Activated naive CD8-positive, alpha-beta T cell treated with anti-CD3 and anti-CD28 coated beads for 36 hours (primary cell): Measurements from ENCODE around the gene CDON. TPM values are rescaled to one million over a fixed set of nuclear protein-coding genes. Genes with fewer than 3 reads are reported as not detected.
"Not testable (repeated sequence)": the region's sequence is repeated elsewhere in the genome, so short reads cannot be mapped to it uniquely, and the experiment has no call there.

ENCODE experiments used
- DNase-seq: peaks from one replicate; pipeline ENCODE4 v3.0.0; 2021
- H3K27ac Mint-ChIP-seq: one replicate; pipeline ENCODE4 v1.8.0; 2022; ENCODE audit warnings: mild to moderate bottlenecking, moderate library complexity, mixed read lengths
- H3K27me3 Mint-ChIP-seq: one replicate; pipeline ENCODE4 v1.8.0; 2022; ENCODE audit warnings: mild to moderate bottlenecking, mixed read lengths
- H3K36me3 Mint-ChIP-seq: one replicate; pipeline ENCODE4 v1.8.0; 2021; ENCODE audit warnings: mild to moderate bottlenecking, mixed read lengths
- H3K4me1 Mint-ChIP-seq: one replicate; pipeline ENCODE4 v1.8.0; 2021; ENCODE audit warnings: mixed read lengths
- H3K4me3 Mint-ChIP-seq: one replicate; pipeline ENCODE4 v1.8.0; 2022; ENCODE audit warnings: mild to moderate bottlenecking, moderate library complexity, mixed read lengths
- H3K9me3 Mint-ChIP-seq: one replicate; pipeline ENCODE4 v1.8.0; 2022; ENCODE audit warnings: mixed read lengths
- total RNA-seq, 2 experiments: library from RNA; stranded (reverse); gene quantifications; one replicate each; pipeline ENCODE4 v1.2.3, GENCODE V29; 2021

Gene CDON
- total RNA-seq, 2 experiments from 2014 or later, result 2.0 to 2.6 TPM

GRCh38 chr11:125999234-125999880 lies 63.3 kb downstream of the CDON start:
- no peak overlapping the region for H3K4me3 Mint-ChIP-seq
- no peaks in the 10 kb centered on the region for H3K27me3 Mint-ChIP-seq
- H3K27ac Mint-ChIP-seq, result no peak overlapping the region
- DNase-seq, result no peak
- H3K9me3 Mint-ChIP-seq, result no peaks in the 10 kb centered on the region
- H3K36me3 Mint-ChIP-seq, result peaks cover 3% of the 10 kb centered on the region
- H3K4me1 Mint-ChIP-seq, result peaks cover 2% of the 10 kb centered on the region

GRCh38 chr11:125998267-125998666 lies 64.4 kb downstream of the CDON start:
- H3K27me3 Mint-ChIP-seq, result no peaks in the 10 kb centered on the region
- no peaks in the 10 kb centered on the region for H3K9me3 Mint-ChIP-seq
- no peak for DNase-seq
- no peak overlapping the region for H3K4me3 Mint-ChIP-seq
- H3K27ac Mint-ChIP-seq, result no peak overlapping the region
- H3K4me1 Mint-ChIP-seq, result peaks cover 2% of the 10 kb centered on the region
- peaks cover 3% of the 10 kb centered on the region for H3K36me3 Mint-ChIP-seq

- Mint-ChIP-seq H3K4me1 (peaks cover 2% of the 10 kb centered on the region), H3K36me3 (no peaks in the 10 kb centered on the region), H3K27ac (no peak overlapping the region), H3K9me3 (no peaks in the 10 kb centered on the region), H3K27me3 (no peaks in the 10 kb centered on the region), H3K4me3 (no peak overlapping the region)
- DNase-seq, result peak; percentile 13
Observed at GRCh38 chr11:125995313-125995712, 67.4 kb downstream of the CDON start.

GRCh38 chr11:125994509-125994908 lies 68.2 kb downstream of the CDON start:
- no peaks in the 10 kb centered on the region for H3K9me3 Mint-ChIP-seq
- H3K36me3 Mint-ChIP-seq, result no peaks in the 10 kb centered on the region
- H3K4me1 Mint-ChIP-seq, result peaks cover 4% of the 10 kb centered on the region
- H3K4me3 Mint-ChIP-seq, result no peak overlapping the region
- no peaks in the 10 kb centered on the region for H3K27me3 Mint-ChIP-seq
- H3K27ac Mint-ChIP-seq, result no peak overlapping the region
- DNase-seq, result no peak

- no peaks in the 10 kb centered on the region for H3K36me3 Mint-ChIP-seq
- H3K4me1 Mint-ChIP-seq, result peaks cover 4% of the 10 kb centered on the region
- no peak overlapping the region for H3K27ac Mint-ChIP-seq
- no peaks in the 10 kb centered on the region for H3K9me3 Mint-ChIP-seq
- H3K27me3 Mint-ChIP-seq, result no peaks in the 10 kb centered on the region
- DNase-seq, result no peak
- H3K4me3 Mint-ChIP-seq, result no peak overlapping the region
Observed at GRCh38 chr11:125992893-125993292, 69.8 kb downstream of the CDON start.

GRCh38 chr11:125990244-125990643 lies 72.4 kb downstream of the CDON start:
- no peak overlapping the region for H3K4me3 Mint-ChIP-seq
- H3K36me3 Mint-ChIP-seq, result no peaks in the 10 kb centered on the region

GRCh38 chr11:125987066-125987641 lies 75.5 kb downstream of the CDON start:
- Mint-ChIP-seq H3K4me3 (no peak overlapping the region), H3K36me3 (no peaks in the 10 kb centered on the region)

More at GRCh38 chr11:125990244-125990643, 72.4 kb downstream of the CDON start:
- no peak for DNase-seq
- Mint-ChIP-seq H3K27ac (no peak overlapping the region), H3K9me3 (peaks cover 1% of the 10 kb centered on the region), H3K4me1 (peaks cover 2% of the 10 kb centered on the region), H3K27me3 (no peaks in the 10 kb centered on the region)

GRCh38 chr11:125985956-125986355 lies 76.7 kb downstream of the CDON start:
- not testable (repeated sequence) for H3K36me3 Mint-ChIP-seq, H3K4me3 Mint-ChIP-seq, DNase-seq, H3K9me3 Mint-ChIP-seq, H3K4me1 Mint-ChIP-seq, H3K27ac Mint-ChIP-seq, H3K27me3 Mint-ChIP-seq

More at GRCh38 chr11:125987066-125987641, 75.5 kb downstream of the CDON start:
- no peak overlapping the region for H3K27ac Mint-ChIP-seq
- peaks cover 1% of the 10 kb centered on the region for H3K9me3 Mint-ChIP-seq
- H3K4me1 Mint-ChIP-seq, result peaks cover 2% of the 10 kb centered on the region
- no peak for DNase-seq
- no peaks in the 10 kb centered on the region for H3K27me3 Mint-ChIP-seq

- DNase-seq, result no peak
- Mint-ChIP-seq H3K27me3 (no peaks in the 10 kb centered on the region), H3K4me1 (no peaks in the 10 kb centered on the region), H3K4me3 (no peak overlapping the region), H3K27ac (no peak overlapping the region), H3K36me3 (no peaks in the 10 kb centered on the region), H3K9me3 (peaks cover 1% of the 10 kb centered on the region)
Observed at GRCh38 chr11:125982348-125982730, 80.3 kb downstream of the CDON start.

GRCh38 chr11:125980436-125980835 lies 82.2 kb downstream of the CDON start:
- no peak overlapping the region for H3K27ac Mint-ChIP-seq
- no peaks in the 10 kb centered on the region for H3K36me3 Mint-ChIP-seq
- no peaks in the 10 kb centered on the region for H3K4me1 Mint-ChIP-seq
- no peaks in the 10 kb centered on the region for H3K9me3 Mint-ChIP-seq
- DNase-seq, result no peak
- H3K27me3 Mint-ChIP-seq, result no peaks in the 10 kb centered on the region
- H3K4me3 Mint-ChIP-seq, result no peak overlapping the region

- Mint-ChIP-seq H3K9me3 (no peaks in the 10 kb centered on the region), H3K27ac (no peak overlapping the region), H3K4me3 (no peak overlapping the region), H3K36me3 (no peaks in the 10 kb centered on the region), H3K4me1 (no peaks in the 10 kb centered on the region), H3K27me3 (no peaks in the 10 kb centered on the region)
- no peak for DNase-seq
Observed at GRCh38 chr11:125979511-125979910, 83.2 kb downstream of the CDON start.

- Mint-ChIP-seq H3K4me3 (no peak overlapping the region), H3K27ac (no peak overlapping the region), H3K4me1 (no peaks in the 10 kb centered on the region), H3K36me3 (no peaks in the 10 kb centered on the region), H3K27me3 (no peaks in the 10 kb centered on the region), H3K9me3 (no peaks in the 10 kb centered on the region)
- DNase-seq, result no peak
Observed at GRCh38 chr11:125978778-125979407, 83.8 kb downstream of the CDON start.

- Mint-ChIP-seq H3K27ac (no peak overlapping the region), H3K36me3 (no peaks in the 10 kb centered on the region), H3K4me3 (no peak overlapping the region), H3K27me3 (no peaks in the 10 kb centered on the region), H3K4me1 (no peaks in the 10 kb centered on the region), H3K9me3 (no peaks in the 10 kb centered on the region)
- no peak for DNase-seq
Observed at GRCh38 chr11:125978181-125978716, 84.4 kb downstream of the CDON start.

- Mint-ChIP-seq H3K4me1 (no peaks in the 10 kb centered on the region), H3K9me3 (no peaks in the 10 kb centered on the region), H3K27ac (no peak overlapping the region), H3K36me3 (no peaks in the 10 kb centered on the region), H3K27me3 (no peaks in the 10 kb centered on the region), H3K4me3 (no peak overlapping the region)
- no peak for DNase-seq
Observed at GRCh38 chr11:125977333-125977732, 85.3 kb downstream of the CDON start.

GRCh38 chr11:125976156-125976555 lies 86.5 kb downstream of the CDON start:
- H3K27ac Mint-ChIP-seq, result no peak overlapping the region
- no peaks in the 10 kb centered on the region for H3K4me1 Mint-ChIP-seq
- no peaks in the 10 kb centered on the region for H3K27me3 Mint-ChIP-seq
- no peak overlapping the region for H3K4me3 Mint-ChIP-seq
- DNase-seq, result no peak
- H3K9me3 Mint-ChIP-seq, result no peaks in the 10 kb centered on the region
- H3K36me3 Mint-ChIP-seq, result no peaks in the 10 kb centered on the region
